ENCODE measurements around the gene RAB39A.
"Not testable (repeated sequence)": the region's sequence is repeated elsewhere in the genome, so short reads cannot be mapped to it uniquely, and the experiment has no call there.

The RAB39A gene, protein sequence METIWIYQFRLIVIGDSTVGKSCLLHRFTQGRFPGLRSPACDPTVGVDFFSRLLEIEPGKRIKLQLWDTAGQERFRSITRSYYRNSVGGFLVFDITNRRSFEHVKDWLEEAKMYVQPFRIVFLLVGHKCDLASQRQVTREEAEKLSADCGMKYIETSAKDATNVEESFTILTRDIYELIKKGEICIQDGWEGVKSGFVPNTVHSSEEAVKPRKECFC

DNA sequence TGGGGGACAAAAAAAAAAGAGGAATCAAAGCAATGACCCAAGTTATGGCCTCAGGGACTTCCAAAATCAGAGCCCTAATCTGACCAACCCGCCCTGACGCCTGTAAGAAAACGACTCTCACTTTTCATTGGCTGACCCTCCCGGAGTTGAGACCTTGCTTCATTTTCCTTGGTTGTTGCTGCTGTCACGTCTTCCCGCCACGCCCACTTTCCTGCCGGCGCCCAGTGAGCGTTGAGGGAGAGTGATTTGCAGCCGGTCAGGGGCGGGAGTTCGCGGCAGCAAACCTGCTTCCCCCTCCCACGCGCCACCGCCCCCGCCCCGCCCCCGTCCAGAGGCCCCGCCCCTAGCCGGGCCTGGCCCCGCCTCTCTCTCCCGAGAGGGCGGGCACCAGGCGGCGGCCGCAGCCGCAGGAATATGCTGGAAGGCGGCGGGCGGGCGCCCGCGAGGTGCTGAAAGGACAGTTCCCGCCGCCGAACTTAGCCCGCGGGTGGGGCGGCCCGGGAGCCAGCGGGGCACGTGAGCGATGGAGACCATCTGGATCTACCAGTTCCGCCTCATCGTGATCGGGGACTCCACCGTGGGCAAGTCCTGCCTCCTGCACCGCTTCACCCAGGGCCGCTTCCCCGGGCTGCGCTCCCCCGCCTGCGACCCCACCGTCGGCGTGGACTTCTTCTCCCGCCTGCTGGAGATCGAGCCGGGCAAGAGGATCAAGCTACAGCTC is at the start of gene RAB39A:
Gene RAB39A (plus strand): TSS at position 403 of the 721 bp plus-strand sequence. CDS start 121 bp downstream, at position 524.
- peak within 1 kb of the TSS; percentile 95 for H3K4me3 ChIP-seq (ENCODE audit: low read depth, low read length)
- peak; percentile 99 for DNase-seq (ENCODE audit: low read depth)
- TF ChIP-seq, protein P1, sequence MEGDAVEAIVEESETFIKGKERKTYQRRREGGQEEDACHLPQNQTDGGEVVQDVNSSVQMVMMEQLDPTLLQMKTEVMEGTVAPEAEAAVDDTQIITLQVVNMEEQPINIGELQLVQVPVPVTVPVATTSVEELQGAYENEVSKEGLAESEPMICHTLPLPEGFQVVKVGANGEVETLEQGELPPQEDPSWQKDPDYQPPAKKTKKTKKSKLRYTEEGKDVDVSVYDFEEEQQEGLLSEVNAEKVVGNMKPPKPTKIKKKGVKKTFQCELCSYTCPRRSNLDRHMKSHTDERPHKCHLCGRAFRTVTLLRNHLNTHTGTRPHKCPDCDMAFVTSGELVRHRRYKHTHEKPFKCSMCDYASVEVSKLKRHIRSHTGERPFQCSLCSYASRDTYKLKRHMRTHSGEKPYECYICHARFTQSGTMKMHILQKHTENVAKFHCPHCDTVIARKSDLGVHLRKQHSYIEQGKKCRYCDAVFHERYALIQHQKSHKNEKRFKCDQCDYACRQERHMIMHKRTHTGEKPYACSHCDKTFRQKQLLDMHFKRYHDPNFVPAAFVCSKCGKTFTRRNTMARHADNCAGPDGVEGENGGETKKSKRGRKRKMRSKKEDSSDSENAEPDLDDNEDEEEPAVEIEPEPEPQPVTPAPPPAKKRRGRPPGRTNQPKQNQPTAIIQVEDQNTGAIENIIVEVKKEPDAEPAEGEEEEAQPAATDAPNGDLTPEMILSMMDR (IDR thresholded peaks at IDR 0.05; ENCODE audit: insufficient read depth, low read depth, low read length, missing control alignments): no peak

DNA sequence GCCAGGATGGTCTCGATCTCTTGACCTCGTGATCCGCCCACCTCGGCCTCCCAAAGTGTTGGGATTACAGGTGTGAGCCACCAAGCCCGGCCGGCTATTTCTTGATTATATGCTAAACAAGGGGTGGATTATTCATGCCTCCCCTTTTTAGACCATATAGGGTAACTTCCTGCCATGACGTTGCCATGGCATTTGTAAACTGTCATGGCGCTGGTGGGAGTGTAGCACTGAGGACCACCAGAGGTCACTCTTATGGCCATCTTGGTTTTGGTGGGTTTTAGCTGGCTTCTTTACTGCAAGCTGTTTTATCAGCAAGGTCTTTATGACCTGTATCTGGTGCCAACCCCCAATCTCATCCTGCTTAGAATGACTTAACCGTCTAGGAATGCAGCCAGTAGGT is 46.8 kb upstream of the RAB39A start:
- DNase-seq (ENCODE audit: low read depth); H3K4me3 ChIP-seq (ENCODE audit: low read depth, low read length): not testable (repeated sequence)

DNA sequence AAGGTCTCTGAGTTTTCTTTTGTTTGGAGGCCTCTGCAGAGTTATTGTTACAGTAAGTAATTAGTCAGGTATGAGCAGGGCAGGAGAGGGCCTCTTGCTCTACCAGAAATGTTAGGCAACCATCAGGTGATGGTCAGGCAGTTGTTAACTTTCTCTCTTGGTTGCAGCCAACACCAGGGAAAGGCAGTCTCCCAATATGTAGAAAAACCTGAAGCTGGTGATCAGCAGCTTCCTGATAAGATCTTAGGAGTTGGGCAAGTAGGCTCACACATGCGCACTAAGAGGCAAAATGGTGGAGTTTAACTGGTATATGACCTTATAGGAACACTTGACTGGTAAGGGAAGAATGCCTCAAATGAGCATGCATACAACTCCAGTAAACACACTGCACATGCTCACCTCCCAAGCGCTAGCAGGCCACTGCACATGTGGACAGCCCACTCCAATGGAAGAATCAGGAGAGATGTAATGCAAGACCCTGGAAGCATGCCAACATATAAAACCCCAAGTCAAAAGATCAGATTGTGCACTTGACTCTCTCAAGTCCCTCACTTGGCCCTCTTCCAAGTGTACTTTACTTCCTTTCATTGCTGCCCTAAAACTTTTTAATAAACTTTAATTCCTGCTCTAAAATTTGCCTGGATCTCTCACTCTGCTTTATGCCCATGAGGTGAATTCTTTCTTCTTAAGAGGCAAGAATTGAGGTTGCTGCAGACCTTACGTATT is 46.0 kb upstream of the RAB39A start:
- TF ChIP-seq, protein P1 (IDR thresholded peaks at IDR 0.05; ENCODE audit: insufficient read depth, low read depth, low read length, missing control alignments): no peak
- no peak for DNase-seq (ENCODE audit: low read depth)
- H3K4me3 ChIP-seq (ENCODE audit: low read depth, low read length): no peak overlapping the region

DNA sequence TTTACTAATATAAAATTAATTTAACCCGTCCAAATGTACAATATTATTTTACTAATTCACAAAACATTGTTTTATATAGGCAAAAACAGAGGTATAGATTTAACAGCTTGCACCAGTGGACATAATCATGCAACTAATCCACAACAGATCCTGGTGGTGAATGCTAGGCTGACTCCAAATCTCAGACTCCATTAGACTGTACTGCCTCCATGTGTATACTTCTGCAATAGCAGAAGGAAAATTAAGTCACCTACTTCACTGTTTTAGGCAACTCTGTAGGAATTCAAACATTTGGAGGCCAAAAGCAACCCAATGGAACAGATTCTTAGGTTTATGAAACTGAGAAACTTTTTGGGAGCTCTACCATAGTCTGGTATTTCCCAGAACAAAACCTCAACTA is 30.0 kb upstream of the RAB39A start:
- TF ChIP-seq, protein P1 (IDR thresholded peaks at IDR 0.05; ENCODE audit: insufficient read depth, low read depth, low read length, missing control alignments): peak; percentile 57
- peak; percentile 58 for DNase-seq (ENCODE audit: low read depth)
- H3K4me3 ChIP-seq (ENCODE audit: low read depth, low read length): no peak overlapping the region

DNA sequence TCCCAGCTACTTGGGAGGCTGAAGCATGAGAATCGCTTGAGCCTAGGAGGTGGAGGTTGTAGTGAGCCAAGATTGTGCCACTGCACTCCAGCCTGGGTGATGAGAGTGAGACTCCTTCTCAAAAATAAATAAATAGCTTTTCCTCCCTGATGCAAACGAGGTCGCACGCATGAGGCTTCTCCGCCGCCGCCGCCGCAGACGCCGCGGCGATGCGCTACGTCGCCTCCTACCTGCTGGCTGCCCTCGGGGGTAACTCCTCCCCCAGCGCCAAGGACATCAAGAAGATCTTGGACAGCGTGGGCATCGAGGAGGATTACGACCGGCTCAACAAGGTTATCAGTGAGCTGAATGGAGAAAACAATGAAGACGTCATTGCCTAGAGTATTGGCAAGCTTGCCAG is 20.0 kb upstream of the RAB39A start:
- no peak for DNase-seq (ENCODE audit: low read depth)
- TF ChIP-seq, protein P1 (IDR thresholded peaks at IDR 0.05; ENCODE audit: insufficient read depth, low read depth, low read length, missing control alignments): no peak

DNA sequence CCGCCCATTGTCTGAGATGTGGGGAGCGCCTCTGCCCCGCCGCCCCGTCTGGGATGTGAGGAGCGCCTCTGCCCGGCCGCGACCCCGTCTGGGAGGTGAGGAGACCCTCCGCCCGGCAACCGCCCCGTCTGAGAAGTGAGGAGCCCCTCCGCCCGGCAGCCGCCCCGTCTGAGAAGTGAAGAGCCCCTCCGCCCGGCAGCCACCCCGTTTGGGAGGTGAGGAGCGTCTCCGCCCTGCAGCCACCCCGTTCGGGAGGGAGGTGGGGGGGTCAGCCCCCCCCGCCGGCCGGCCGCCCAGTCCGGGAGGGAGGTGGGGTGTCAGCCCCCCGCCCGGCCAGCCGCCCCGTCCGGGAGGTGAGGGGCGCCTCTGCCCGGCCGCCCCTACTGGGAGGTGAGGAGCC is 15.8 kb upstream of the RAB39A start:
- DNase-seq (ENCODE audit: low read depth); H3K4me3 ChIP-seq (ENCODE audit: low read depth, low read length): not testable (repeated sequence)

More for the DNA sequence above, 20.0 kb upstream of the RAB39A start:
- no peak overlapping the region for H3K4me3 ChIP-seq (ENCODE audit: low read depth, low read length)

DNA sequence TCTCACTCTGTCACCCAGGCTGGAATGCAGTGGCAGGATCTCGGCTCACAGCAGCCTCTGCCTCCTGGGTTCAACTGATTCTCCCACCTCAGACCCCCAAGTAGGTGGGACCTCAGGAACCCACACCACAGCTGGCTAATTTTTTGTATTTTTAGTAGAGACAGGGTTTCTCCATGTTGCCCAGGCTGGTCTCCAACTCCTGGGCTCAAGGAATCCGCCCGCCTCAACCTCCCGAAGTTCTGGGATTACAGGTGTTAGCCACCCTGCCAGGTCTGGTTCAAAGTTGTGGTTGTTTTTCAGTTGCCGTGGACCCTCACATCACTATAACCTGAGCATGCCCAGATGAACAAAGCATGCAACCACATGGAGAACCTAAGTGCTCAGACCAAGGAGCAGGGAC is 13.0 kb upstream of the RAB39A start:
- no peak overlapping the region for H3K4me3 ChIP-seq (ENCODE audit: low read depth, low read length)
- no peak for DNase-seq (ENCODE audit: low read depth)
- TF ChIP-seq, protein P1 (IDR thresholded peaks at IDR 0.05; ENCODE audit: insufficient read depth, low read depth, low read length, missing control alignments): no peak
